SJCRH30 (cell line): ENCODE data around the gene MYO1A. TPM values are rescaled to one million over a fixed set of nuclear protein-coding genes. Genes with fewer than 3 reads are reported as not detected.
A peak's percentile ranks its signal among the peaks of the same experiment; 100 is the strongest.

ENCODE experiments used
- DNase-seq, 2 experiments: peaks; one replicate each; pipeline ENCODE4 v3.0.0-alpha.2; 2015 to 2020
- H3K27ac ChIP-seq: fragments of 250-450 bp; sonication (Bioruptor Pico); 2 replicates; pipeline ENCODE4 v1.5.1; 2020; ENCODE audit warnings: mild to moderate bottlenecking, moderate library complexity
- H3K27me3 ChIP-seq: fragments of 250-450 bp; sonication (Bioruptor Pico); 2 replicates; pipeline ENCODE4 v1.5.1; 2020; ENCODE audit warnings: mild to moderate bottlenecking, moderate library complexity
- H3K36me3 ChIP-seq: fragments of 250-450 bp; sonication (Bioruptor Pico); 2 replicates; pipeline ENCODE4 v1.5.1; 2020; ENCODE audit warnings: mild to moderate bottlenecking, moderate library complexity
- H3K4me1 ChIP-seq: fragments of 250-450 bp; sonication (Bioruptor Pico); 2 replicates; pipeline ENCODE4 v1.5.1; 2020; ENCODE audit warnings: mild to moderate bottlenecking, moderate library complexity
- H3K4me3 ChIP-seq: fragments of 250-450 bp; sonication (Bioruptor Pico); 2 replicates; pipeline ENCODE4 v1.5.1; 2020; ENCODE audit warnings: mild to moderate bottlenecking, moderate library complexity
- H3K9me3 ChIP-seq: fragments of 250-450 bp; sonication (Bioruptor Pico); replicated peaks from 2 replicates; pipeline ENCODE4 v1.5.1; 2020; ENCODE audit warnings: mild to moderate bottlenecking, moderate library complexity
- total RNA-seq: library from RNA; depleted of rRNA; stranded (reverse); fragments of >200 nt; shearing (Covaris generic); gene quantifications from 2 replicates; pipeline ENCODE4 v1.2.3, GENCODE V29; 2014

MYO1A gene
- total RNA-seq, 1 experiment from 2014 or later = 0.02 TPM

DNA sequence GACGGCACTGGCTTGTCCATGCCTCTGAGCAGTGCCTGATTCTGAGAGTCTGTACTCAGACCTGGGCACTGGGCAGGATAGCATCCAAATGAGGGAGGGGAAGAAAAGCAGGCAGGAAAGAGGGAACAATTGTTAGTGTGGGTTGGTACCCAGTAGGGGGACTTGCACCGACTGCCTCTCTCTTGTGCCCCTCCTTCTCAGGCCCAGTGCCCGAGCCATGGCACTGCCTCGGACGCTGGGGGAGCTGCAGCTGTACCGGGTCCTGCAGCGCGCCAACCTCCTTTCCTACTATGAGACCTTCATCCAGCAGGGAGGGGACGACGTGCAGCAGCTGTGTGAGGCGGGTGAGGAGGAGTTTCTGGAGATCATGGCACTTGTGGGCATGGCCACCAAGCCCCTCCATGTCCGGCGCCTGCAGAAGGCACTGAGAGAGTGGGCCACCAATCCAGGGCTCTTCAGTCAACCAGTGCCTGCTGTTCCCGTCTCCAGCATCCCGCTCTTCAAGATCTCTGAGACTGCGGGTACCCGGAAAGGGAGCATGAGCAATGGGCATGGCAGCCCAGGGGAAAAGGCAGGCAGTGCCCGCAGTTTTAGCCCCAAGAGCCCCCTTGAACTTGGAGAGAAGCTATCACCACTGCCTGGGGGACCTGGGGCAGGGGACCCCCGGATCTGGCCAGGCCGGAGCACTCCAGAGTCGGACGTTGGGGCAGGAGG, 41.2 kb upstream of the MYO1A start:
- H3K4me3 ChIP-seq = no peak overlapping the region
- peaks cover 18% of the 10 kb centered on the region for H3K36me3 ChIP-seq
- H3K27me3 ChIP-seq = no peaks in the 10 kb centered on the region
- no peak overlapping the region for H3K27ac ChIP-seq
- peaks cover 9% of the 10 kb centered on the region; the same call in 1 of the 2 replicates for H3K4me1 ChIP-seq
- no peaks in the 10 kb centered on the region for H3K9me3 ChIP-seq
- DNase-seq = peak in 1 of 2 experiments; percentile 51

DNA sequence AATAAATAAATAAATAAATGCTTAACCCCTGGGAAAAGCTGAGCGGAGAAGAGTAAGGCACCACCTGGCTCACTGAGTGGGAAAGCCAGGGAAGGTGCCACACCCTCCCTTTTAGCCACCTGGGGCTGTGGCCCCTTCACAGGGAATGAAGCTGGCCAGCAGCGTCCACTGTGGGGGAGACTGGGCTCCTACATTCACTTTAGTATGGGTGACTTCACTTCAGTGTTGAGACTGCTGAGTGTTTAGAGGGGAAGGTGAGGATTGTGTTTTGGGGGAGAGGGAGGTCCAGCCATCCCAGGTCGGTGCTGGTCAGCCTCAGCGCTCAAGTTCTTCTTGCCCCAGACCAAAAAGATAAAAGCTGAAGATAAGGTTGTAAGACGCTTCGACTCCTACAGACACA, 40.6 kb upstream of the MYO1A start:
- Histone ChIP-seq H3K9me3 (no peaks in the 10 kb centered on the region), H3K27me3 (no peaks in the 10 kb centered on the region), H3K4me1 (peaks cover 10% of the 10 kb centered on the region; the same call in 1 of the 2 replicates), H3K36me3 (peaks cover 18% of the 10 kb centered on the region), H3K4me3 (peak overlapping the region; percentile 89), H3K27ac (no peak overlapping the region)
- peak; percentile 39 to 51 for DNase-seq

DNA sequence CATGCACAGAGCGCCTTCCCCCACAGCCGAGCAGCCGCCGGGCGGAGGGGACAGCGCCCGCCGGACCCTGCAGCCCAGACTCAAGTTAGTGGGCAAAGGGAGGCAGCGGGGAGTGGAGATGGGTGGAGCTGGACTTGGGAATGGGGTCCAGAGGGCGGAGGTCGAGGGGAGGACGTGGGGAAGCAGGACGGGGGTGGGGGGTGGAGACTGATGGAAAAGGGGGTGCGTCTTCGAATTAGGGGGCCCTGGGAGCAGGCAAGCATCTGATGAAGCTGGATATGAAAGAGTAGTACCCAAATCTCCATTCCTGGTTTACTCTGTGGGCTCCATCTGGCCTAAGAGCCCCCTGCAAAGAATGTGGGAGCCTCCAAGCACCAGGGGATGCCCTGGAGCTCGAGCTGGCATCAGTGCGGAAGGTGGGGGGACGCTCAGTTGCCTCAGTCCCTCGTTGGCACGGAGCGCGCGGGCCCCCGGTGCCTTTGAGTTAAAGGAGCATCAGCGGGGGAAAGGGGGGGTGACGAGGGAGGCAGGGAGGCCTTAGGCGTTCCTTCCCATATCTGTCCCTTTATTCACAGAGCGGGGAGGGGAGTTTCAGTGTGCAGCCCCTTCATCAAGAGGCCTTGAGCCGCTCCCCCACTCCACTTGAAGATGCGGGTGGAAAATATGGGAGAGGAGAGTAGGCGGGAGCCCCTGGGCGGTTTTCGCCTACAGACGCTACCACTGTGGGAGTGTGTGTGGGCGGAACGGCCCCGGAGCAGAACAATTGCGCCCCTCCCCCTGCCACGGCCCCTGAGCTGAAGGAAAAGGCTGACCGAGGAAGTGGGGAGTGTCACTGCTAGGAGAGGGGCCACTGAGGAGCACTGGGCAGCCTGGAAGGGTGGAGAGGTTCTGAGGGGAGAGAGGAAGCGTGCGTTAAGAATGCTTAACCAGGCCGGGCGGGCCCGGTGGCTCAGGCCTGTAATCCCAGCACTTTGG, 39.6 kb upstream of the MYO1A start:
- Histone ChIP-seq H3K27me3 (0 out of 2 replicates have a peak, but pooled peaks cover 8% of the 10 kb centered on the region), H3K27ac (peak overlapping the region; percentile 40), H3K4me1 (peaks cover 10% of the 10 kb centered on the region; the same call in 1 of the 2 replicates), H3K36me3 (peaks cover 15% of the 10 kb centered on the region), H3K4me3 (peak overlapping the region; percentile 89), H3K9me3 (no peaks in the 10 kb centered on the region)
- peak; percentile 97 to 98 for DNase-seq

DNA sequence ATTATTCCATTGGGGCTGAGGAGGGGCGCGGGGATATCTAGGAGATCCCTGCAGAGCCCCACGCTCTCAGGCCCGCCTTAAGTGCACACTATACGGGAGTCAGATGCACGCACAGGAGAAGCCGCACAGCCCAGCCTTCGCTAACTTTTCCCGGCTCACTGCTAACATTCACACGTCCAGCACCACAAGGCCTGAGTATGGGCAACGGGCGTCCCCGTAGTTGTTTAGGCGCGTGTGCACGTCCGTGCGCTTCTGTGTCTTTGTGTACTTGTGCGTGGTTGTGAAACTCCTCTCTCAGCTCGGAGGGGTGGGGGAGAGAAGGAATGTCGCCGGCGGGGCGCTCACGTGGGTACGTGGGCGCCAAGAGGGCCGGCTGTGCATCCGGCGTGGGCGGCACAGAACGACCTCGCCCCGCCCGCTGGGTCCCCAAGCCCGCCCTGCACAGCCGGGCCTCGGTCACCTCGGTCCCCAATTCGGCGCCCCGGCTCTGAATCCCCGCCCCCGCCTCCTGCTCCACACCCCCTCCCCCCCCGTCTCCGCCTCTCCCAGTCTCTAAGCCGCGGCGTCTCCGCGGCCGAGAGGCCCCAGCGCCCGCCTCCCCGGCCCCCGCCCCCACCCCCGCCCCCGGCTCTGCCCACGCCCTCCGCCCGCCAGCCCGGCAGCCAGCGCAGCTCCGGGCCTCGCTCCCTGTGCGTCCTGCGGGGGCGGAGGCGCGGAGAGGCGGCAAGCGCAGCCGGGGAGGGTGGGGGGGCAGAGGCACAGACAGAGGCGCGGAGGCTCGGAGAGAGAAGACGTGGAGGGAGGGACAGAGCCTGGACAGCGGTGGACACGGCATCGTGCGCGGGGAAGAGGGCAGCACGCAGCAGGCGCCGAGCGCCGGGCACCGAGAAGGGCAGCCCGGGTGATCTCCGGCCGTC, 38.7 kb upstream of the MYO1A start, which contains the start of gene NAB2:
Gene NAB2, plus strand, starts transcription at position 761 of the 917 bp plus-strand sequence. CDS start 158 bp downstream, outside the sequence.
- no peaks in the 10 kb centered on the region for H3K9me3 ChIP-seq
- H3K27ac ChIP-seq = peak within 1 kb of the TSS; percentile 69
- DNase-seq = peak; percentile 100
- peaks cover 12% of the 10 kb centered on the region for H3K36me3 ChIP-seq
- H3K4me3 ChIP-seq = peak within 1 kb of the TSS; percentile 89
- peaks cover 8% of the 10 kb centered on the region; the same call in 1 of the 2 replicates for H3K4me1 ChIP-seq
- 0 out of 2 replicates have a peak, but pooled peaks cover 8% of the 10 kb centered on the region for H3K27me3 ChIP-seq

DNA sequence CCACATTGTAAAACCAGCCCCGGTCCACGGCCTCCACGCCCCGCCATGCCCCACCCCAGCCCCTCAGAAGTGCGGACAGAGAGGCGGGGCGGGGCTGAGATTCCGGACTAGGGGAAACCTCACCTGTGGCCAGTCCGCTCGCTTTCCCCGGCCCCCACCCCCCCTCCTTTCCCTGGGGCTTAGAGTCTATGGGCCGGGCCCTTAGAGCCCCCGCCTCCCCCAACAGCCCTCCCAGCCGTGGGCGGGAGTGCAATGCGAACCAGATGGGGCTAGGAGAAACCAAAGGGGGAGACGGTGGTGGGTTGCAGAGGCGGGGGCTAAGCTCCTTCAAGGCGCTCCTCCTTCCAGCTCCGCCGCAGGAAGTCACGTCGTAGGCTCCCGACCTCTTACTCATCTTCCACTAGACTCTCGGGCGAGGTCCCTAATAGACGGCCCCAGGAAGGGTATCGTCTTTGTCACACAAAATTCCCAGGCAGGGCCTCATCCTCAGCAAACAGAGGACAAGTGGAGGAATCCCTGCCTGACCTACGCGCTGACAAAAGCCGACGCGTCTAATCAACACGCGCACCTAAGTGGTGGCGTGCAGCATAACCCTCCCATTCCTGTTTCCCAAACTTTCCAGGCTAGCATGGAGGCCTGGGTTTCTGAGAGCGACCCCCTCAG, 37.9 kb upstream of the MYO1A start:
- Histone ChIP-seq H3K36me3 (peaks cover 7% of the 10 kb centered on the region), H3K9me3 (no peaks in the 10 kb centered on the region), H3K27ac (peak overlapping the region; percentile 69), H3K4me3 (peak overlapping the region; percentile 59), H3K27me3 (0 out of 2 replicates have a peak, but pooled peaks cover 8% of the 10 kb centered on the region), H3K4me1 (peaks cover 5% of the 10 kb centered on the region; the same call in 1 of the 2 replicates)
- peak; percentile 98 to 99 for DNase-seq

DNA sequence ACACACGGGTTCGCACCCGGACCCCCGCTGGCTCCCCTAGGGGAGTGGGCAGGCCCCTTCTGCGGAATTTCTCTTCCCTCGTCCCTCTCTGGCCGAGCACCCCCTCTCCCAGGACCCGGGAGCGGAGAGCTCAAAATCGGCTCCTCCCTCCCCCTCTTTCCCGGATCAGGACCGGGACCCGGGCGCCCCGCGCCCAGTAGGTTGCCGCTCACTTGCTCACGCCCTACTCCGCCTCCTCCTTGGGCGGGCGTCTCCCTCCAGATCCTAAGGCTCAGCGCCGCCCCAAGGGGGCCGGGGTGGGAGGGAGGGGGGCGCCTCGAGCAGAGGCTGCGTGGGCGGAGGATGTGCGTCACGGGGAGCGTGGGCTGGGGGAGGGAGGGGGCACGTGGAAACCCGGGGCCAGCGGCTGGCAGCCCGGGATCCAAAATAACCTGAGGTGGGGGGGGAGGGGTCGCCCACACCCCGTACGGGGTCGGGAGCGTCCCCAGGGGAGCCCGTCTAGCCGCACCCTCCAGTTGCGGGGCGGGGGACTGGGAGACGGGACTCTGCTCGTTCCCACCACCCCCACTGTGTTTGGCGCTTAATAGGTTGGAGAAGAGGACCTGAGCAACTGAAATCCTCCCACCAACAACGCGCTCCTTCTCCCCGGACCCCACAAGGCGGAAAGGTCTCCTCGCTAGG, 37.2 kb upstream of the MYO1A start:
- Histone ChIP-seq H3K4me1 (peaks cover 5% of the 10 kb centered on the region; the same call in 1 of the 2 replicates), H3K27me3 (0 out of 2 replicates have a peak, but pooled peaks cover 8% of the 10 kb centered on the region), H3K27ac (peak overlapping the region; percentile 69; the same call in 1 of the 2 replicates), H3K4me3 (peak overlapping the region; percentile 59), H3K9me3 (no peaks in the 10 kb centered on the region), H3K36me3 (no peaks in the 10 kb centered on the region; the same call in 1 of the 2 replicates)
- DNase-seq = peak; percentile 94 to 96

DNA sequence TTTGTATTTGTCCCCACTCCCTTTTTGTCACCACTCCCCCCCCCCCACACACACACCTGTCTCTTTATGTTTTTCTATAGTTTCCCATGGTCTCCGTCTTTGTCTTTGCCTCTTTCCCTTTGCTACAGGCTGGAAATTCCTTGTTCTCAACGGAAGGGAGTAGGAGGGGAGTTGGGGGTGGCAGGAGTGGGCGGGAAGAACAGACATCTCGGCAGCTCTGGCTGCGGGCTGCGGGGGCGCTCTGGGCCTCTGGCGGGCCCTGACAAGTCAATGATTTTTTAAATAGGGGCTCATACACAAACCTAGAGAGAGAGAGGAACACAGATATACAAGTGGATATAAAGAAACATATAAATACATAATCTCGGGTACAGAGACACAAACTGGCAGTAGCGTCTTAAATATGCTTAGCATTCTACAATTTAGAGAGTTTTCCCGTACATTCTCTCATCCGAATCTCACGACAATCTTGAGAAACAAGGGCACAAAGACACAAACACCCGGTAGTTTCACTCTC, 36.6 kb upstream of the MYO1A start:
- H3K4me3 ChIP-seq = peak overlapping the region; percentile 59
- peak overlapping the region; percentile 2; the same call in 1 of the 2 replicates for H3K27ac ChIP-seq
- peak; percentile 94 to 95 for DNase-seq
- 0 out of 2 replicates have a peak, but pooled peaks cover 8% of the 10 kb centered on the region for H3K27me3 ChIP-seq
- H3K4me1 ChIP-seq = peaks cover 5% of the 10 kb centered on the region; the same call in 1 of the 2 replicates
- H3K36me3 ChIP-seq = no peaks in the 10 kb centered on the region
- no peaks in the 10 kb centered on the region for H3K9me3 ChIP-seq

DNA sequence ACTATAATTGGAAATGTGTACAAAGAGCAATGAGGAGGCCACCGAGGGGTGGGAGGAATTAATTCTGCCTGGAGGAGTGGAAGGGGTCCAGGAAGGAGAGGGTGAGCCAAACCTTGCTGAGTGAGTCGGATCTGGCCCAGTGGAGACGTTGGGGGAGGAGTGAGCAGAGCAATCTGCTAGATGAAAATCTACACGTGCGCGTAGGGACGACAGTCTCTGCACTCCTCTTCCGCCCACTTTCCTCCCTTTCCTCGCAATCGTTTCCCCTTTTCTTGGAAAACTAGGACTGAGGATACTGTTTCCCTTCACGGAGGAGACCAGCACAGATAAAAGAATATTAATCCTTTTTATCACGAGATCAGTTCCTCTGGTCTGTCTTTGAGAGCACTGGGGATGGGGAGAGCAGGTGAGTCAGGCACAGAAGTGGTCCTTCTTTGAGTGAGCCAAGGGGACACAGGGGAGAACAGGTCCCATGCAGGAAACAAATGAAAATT, 36.1 kb upstream of the MYO1A start:
- no peak overlapping the region for H3K27ac ChIP-seq
- DNase-seq = peak; percentile 47 to 53

DNA sequence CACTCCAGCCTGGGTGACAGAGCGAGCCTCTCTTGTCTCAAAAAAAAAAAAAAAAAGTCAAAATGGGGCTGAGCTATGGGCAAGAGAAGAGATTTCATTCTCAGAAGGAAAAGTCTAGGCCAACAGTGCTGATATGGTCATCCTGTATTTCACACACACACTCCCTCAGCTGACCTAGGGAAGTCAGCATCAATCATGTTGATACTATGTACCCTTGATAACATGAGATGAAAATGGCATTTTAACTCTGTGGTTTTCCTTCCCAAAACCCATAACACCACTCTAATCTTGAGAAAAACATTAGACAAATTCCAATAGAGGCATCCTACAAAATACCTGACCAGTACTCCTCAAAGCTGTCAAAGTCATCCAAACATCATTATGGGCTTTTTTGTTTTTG, 30.9 kb upstream of the MYO1A start:
- DNase-seq = no peak

More for the DNA sequence above, 36.1 kb upstream of the MYO1A start:
- peak overlapping the region; percentile 59 for H3K4me3 ChIP-seq
- H3K27me3 ChIP-seq = 0 out of 2 replicates have a peak, but pooled peaks cover 8% of the 10 kb centered on the region
- H3K4me1 ChIP-seq = peaks cover 5% of the 10 kb centered on the region; the same call in 1 of the 2 replicates
- H3K36me3 ChIP-seq = no peaks in the 10 kb centered on the region
- H3K9me3 ChIP-seq = no peaks in the 10 kb centered on the region

DNA sequence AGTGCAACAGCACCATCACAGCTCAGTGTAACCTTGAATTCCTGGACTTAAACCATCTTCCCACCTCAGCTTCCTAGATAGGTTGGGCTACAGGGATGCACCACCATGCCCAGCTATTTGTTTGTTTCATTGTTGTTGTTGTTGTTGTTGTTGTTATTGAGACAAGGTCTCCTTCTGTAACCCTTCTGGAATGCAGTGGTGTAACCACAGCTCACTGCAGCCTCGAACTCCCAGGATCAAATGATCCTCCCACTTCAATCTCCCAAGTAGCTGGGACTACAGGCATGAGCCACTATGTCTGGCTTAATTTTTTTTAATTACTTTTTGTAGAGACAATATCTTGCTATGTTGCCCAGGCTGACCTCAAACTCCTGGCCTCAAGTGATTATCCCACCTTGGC, 29.9 kb upstream of the MYO1A start:
- no peak overlapping the region for H3K27ac ChIP-seq
- no peaks in the 10 kb centered on the region for H3K9me3 ChIP-seq
- 0 out of 2 replicates have a peak, but pooled peaks cover 3% of the 10 kb centered on the region for H3K27me3 ChIP-seq
- DNase-seq = no peak
- H3K4me1 ChIP-seq = no peaks in the 10 kb centered on the region
- H3K4me3 ChIP-seq = no peak overlapping the region
- H3K36me3 ChIP-seq = no peaks in the 10 kb centered on the region

More for the DNA sequence above, 30.9 kb upstream of the MYO1A start:
- no peak overlapping the region for H3K27ac ChIP-seq
- H3K27me3 ChIP-seq = 0 out of 2 replicates have a peak, but pooled peaks cover 8% of the 10 kb centered on the region
- H3K9me3 ChIP-seq = no peaks in the 10 kb centered on the region
- H3K36me3 ChIP-seq = no peaks in the 10 kb centered on the region
- no peak overlapping the region for H3K4me3 ChIP-seq
- H3K4me1 ChIP-seq = no peaks in the 10 kb centered on the region

DNA sequence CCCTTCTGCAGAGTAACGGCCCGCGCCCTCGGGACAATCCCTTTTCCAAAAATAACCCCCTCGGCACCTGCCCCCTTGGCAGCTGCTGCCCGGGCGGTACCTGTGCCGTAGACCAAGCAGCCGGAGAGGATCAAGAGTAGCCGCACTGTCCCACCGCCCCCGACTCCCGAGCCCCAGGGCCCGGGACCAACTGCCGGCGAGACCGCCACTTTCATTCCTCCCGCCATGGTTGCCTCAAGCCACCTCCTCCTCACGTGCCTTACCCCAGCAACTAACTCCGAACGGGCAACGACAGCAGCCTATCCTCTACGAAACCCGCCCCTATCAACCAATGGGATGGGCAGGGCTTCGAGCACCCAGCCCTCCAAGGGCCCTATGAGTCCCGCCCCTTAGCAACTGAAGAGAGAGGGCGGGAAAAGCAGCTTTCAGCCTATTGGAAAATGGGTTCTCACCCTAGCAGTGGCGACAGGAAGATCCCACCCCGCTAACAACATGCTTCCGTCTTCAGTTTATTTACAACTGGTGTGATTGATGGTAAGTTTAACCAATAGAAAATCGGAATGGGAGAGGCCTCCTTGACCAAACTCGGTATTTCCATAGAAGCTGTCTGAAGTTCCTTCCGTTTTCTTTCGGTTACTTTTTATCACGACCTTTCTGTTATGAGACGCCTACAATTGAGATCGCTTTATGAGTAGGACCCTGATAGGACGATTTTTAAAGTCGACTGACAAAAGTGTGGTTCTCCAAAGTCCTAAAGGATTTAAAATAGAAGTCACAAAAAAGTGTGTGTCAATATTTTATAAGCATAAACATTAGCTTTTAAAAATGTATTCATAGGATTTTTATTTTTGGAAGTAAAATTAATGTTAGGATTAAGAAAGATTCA, 28.8 kb upstream of the MYO1A start, which contains the start of gene NEMP1:
Gene NEMP1, minus strand, starts transcription at position 273 of the 886 bp plus-strand sequence. Its CDS starts 46 bp downstream, at position 227.
- H3K27ac ChIP-seq = peak within 1 kb of the TSS; percentile 92
- H3K4me1 ChIP-seq = no peaks in the 10 kb centered on the region
- H3K36me3 ChIP-seq = no peaks in the 10 kb centered on the region
- no peaks in the 10 kb centered on the region for H3K27me3 ChIP-seq
- no peaks in the 10 kb centered on the region for H3K9me3 ChIP-seq
- H3K4me3 ChIP-seq = peak within 1 kb of the TSS; percentile 77
- peak; percentile 98 to 99 for DNase-seq
